Measurements from ENCODE around the gene VPS37D. TPM values are rescaled to one million over a fixed set of nuclear protein-coding genes. Genes with fewer than 3 reads are reported as not detected.

VPS37D gene
- total RNA-seq, 4 donors from 2014 or later: 2.5 to 7.1 (median 4.0) TPM

- intact Hi-C loops (cut with DNase I): no loop called here
- Histone ChIP-seq H3K4me3 (no peak overlapping the region), H3K27ac (replicated peaks in 1 of 4) (no peak overlapping the region), H3K36me3 (peaks cover 18 to 81% (median 64%) of the 10 kb centered on the region in 4 donors), H3K27me3 (no peaks in the 10 kb centered on the region), H3K4me1 (peaks cover 7 to 22% (median 17%) of the 10 kb centered on the region in 4 donors), H3K9me3 (no peaks in the 10 kb centered on the region)
- DNase-seq (ENCODE audit: extremely low spot score): no peak
- WGBS: 72% methylated on average over 9 of the region's 15 CpGs
- no peak for TF ChIP-seq POLR2A (IDR thresholded peaks at IDR 0.05; ENCODE audit: low read depth)
- TF ChIP-seq, protein P1, sequence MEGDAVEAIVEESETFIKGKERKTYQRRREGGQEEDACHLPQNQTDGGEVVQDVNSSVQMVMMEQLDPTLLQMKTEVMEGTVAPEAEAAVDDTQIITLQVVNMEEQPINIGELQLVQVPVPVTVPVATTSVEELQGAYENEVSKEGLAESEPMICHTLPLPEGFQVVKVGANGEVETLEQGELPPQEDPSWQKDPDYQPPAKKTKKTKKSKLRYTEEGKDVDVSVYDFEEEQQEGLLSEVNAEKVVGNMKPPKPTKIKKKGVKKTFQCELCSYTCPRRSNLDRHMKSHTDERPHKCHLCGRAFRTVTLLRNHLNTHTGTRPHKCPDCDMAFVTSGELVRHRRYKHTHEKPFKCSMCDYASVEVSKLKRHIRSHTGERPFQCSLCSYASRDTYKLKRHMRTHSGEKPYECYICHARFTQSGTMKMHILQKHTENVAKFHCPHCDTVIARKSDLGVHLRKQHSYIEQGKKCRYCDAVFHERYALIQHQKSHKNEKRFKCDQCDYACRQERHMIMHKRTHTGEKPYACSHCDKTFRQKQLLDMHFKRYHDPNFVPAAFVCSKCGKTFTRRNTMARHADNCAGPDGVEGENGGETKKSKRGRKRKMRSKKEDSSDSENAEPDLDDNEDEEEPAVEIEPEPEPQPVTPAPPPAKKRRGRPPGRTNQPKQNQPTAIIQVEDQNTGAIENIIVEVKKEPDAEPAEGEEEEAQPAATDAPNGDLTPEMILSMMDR (IDR thresholded peaks at IDR 0.05): no peak
- TF ChIP-seq POLR2AphosphoS5 (IDR thresholded peaks at IDR 0.05): no peak
- no peak for TF ChIP-seq EP300 (IDR thresholded peaks at IDR 0.05)
These were observed 33.0 kb downstream of the VPS37D start for GRCh38 chr7:73700581-73701134.

- 72% methylated on average over 12 of the region's 13 CpGs for WGBS
These were observed 33.8 kb downstream of the VPS37D start for GRCh38 chr7:73701357-73701995.

GRCh38 chr7:73702226-73702625 lies 34.6 kb downstream of the VPS37D start:
- Histone ChIP-seq H3K9me3 (no peaks in the 10 kb centered on the region), H3K27ac (replicated peaks in 1 of 4) (no peak overlapping the region), H3K4me1 (peaks cover 7 to 22% (median 17%) of the 10 kb centered on the region in 4 donors), H3K4me3 (no peak overlapping the region), H3K27me3 (no peaks in the 10 kb centered on the region), H3K36me3 (peaks cover 11 to 81% (median 49%) of the 10 kb centered on the region in 4 donors)
- no peak for DNase-seq (ENCODE audit: extremely low spot score)
- TF ChIP-seq POLR2AphosphoS5 (IDR thresholded peaks at IDR 0.05): no peak
- WGBS: 85% methylated on average over 8 of the region's 8 CpGs
- intact Hi-C loops (cut with DNase I): no loop called here

More at GRCh38 chr7:73701357-73701995, 33.8 kb downstream of the VPS37D start:
- no peak overlapping the region for H3K27ac ChIP-seq (replicated peaks in 1 of 4)
- peaks cover 7 to 22% (median 17%) of the 10 kb centered on the region in 4 donors for H3K4me1 ChIP-seq
- no peak overlapping the region for H3K4me3 ChIP-seq
- peaks cover 18 to 81% (median 56%) of the 10 kb centered on the region in 4 donors for H3K36me3 ChIP-seq
- no peaks in the 10 kb centered on the region for H3K27me3 ChIP-seq
- intact Hi-C loops (cut with DNase I): no loop called here
- no peak for DNase-seq (ENCODE audit: extremely low spot score)
- H3K9me3 ChIP-seq: no peaks in the 10 kb centered on the region
- TF ChIP-seq, protein P1 (IDR thresholded peaks at IDR 0.05): peak in 2 of 3 experiments; percentile 29 to 62
- TF ChIP-seq EP300 (IDR thresholded peaks at IDR 0.05): no peak

- no peak overlapping the region for H3K4me3 ChIP-seq
- 94% methylated on average over 11 of the region's 18 CpGs for WGBS
- no peaks in the 10 kb centered on the region for H3K9me3 ChIP-seq
- TF ChIP-seq EP300 (IDR thresholded peaks at IDR 0.05) (no peak), POLR2A (IDR thresholded peaks at IDR 0.05; ENCODE audit: low read depth) (no peak), POLR2AphosphoS5 (IDR thresholded peaks at IDR 0.05) (no peak)
- TF ChIP-seq, protein P1 (IDR thresholded peaks at IDR 0.05): no peak
- no peak for DNase-seq (ENCODE audit: extremely low spot score)
- peaks cover 7 to 22% (median 17%) of the 10 kb centered on the region in 4 donors for H3K4me1 ChIP-seq
- H3K27ac ChIP-seq (replicated peaks in 1 of 4): no peak overlapping the region
- intact Hi-C loops (cut with DNase I): no loop called here
- H3K27me3 ChIP-seq: no peaks in the 10 kb centered on the region
- peaks cover 7 to 81% (median 46%) of the 10 kb centered on the region in 4 donors for H3K36me3 ChIP-seq
These were observed 35.0 kb downstream of the VPS37D start for GRCh38 chr7:73702665-73703064.

DNA sequence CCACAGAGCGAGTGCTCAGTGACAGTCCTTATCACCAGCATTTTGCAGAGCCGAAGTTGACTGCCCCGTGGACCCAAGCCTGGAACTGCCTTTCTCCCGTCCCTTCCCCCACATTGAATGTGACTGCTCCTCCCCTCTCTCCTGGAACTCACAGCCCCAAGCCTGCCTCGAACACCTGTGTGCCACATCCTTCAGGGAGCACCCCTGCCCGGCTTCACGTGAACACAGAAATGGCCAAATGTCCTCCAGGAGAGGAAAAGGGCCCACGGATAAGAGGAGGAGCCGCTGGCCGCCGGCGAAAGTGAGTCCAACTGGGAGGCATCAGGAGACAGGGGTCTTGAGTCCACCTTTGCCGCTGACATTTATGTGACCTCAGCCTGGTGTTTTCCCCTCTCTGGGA lies 35.6 kb downstream of the VPS37D start:
- H3K27me3 ChIP-seq: no peaks in the 10 kb centered on the region
- H3K27ac ChIP-seq (replicated peaks in 1 of 4): no peak overlapping the region
- DNase-seq (ENCODE audit: extremely low spot score): no peak
- intact Hi-C loops (cut with DNase I): no loop called here
- H3K36me3 ChIP-seq: peaks cover 5 to 77% (median 41%) of the 10 kb centered on the region in 4 donors
- no peaks in the 10 kb centered on the region for H3K9me3 ChIP-seq
- no peak for TF ChIP-seq EP300 (IDR thresholded peaks at IDR 0.05)
- no peak for TF ChIP-seq POLR2AphosphoS5 (IDR thresholded peaks at IDR 0.05)
- TF ChIP-seq, protein P1 (IDR thresholded peaks at IDR 0.05): no peak
- TF ChIP-seq POLR2A (IDR thresholded peaks at IDR 0.05; ENCODE audit: low read depth): no peak
- peaks cover 7 to 22% (median 17%) of the 10 kb centered on the region in 4 donors for H3K4me1 ChIP-seq
- no peak overlapping the region for H3K4me3 ChIP-seq
- WGBS: 59% methylated on average over 8 of the region's 13 CpGs
